ENCODE results near the gene SFMBT1. TPM values are rescaled to one million over a fixed set of nuclear protein-coding genes. Genes with fewer than 3 reads are reported as not detected.

SFMBT1 gene
- total and polyA plus RNA-seq, 12 donors, result 3.1 to 19.1 (median 16.3) TPM

GRCh38 chr3:52920841-52921240 lies 125.0 kb downstream of the SFMBT1 start:
- Histone ChIP-seq H3K27ac (no peak overlapping the region), H3K36me3 (peaks cover 0 to 84% (median 25%) of the 10 kb centered on the region in 9 donors), H3K4me1 (peaks cover 0 to 26% (median 0%) of the 10 kb centered on the region in 9 donors), H3K27me3 (no peaks in the 10 kb centered on the region), H3K9me3 (no peaks in the 10 kb centered on the region), H3K4me3 (no peak overlapping the region)
- intact Hi-C loops (cut with DNase I), result loop anchor here in 2 of 10 donors (10.0 kb wide), 1 partner anchor 176 kb away; no protein-coding TSS in a partner anchor
- ATAC-seq (no peak), DNase-seq (no peak)
- 86 to 93% methylated on average over 2 of the region's 2 CpGs for WGBS, 2 donors
- no peak for TF ChIP-seq CTCF (IDR thresholded peaks at IDR 0.05)

- Histone ChIP-seq H3K27me3 (no peaks in the 10 kb centered on the region), H3K27ac (no peak overlapping the region), H3K4me1 (peaks cover 0 to 23% (median 0%) of the 10 kb centered on the region in 9 donors), H3K4me3 (no peak overlapping the region), H3K36me3 (peaks cover 0 to 95% (median 28%) of the 10 kb centered on the region in 9 donors), H3K9me3 (no peaks in the 10 kb centered on the region)
- no peak for ATAC-seq
- intact Hi-C loops (cut with DNase I), result no loop called here
- WGBS, 2 donors, result 68 to 76% methylated on average over 3 of the region's 3 CpGs
- no peak for TF ChIP-seq CTCF (IDR thresholded peaks at IDR 0.05)
- DNase-seq, result no peak
Measured at GRCh38 chr3:52917044-52917443, 128.8 kb downstream of the SFMBT1 start.

DNA sequence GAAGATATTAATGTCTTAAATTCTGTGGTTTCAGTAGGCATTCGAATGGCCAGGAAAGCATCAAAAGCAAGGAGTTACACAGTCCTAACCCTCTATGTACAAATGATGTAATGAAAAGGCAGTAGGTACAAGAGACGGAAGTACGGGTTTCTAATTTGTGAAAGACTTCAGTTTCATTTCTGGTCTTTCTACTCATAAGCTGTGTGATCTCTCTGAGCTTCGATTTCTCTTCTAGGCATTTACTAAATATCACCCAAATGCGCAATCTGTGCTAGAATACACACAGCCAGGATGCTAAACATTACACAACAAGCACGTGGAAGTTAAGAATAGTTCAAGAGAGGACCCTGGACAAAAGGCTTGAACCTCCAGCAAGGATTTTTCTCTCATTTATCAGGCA lies 130.6 kb downstream of the SFMBT1 start:
- Histone ChIP-seq H3K27ac (peak overlapping the region in 1 of 10 donors; percentile 0), H3K9me3 (no peaks in the 10 kb centered on the region), H3K36me3 (peaks cover 0 to 93% (median 19%) of the 10 kb centered on the region in 9 donors), H3K27me3 (no peaks in the 10 kb centered on the region), H3K4me3 (no peak overlapping the region), H3K4me1 (peaks cover 0 to 14% (median 0%) of the 10 kb centered on the region in 9 donors)
- 86 to 93% methylated on average over 6 of the region's 6 CpGs for WGBS, 2 donors
- intact Hi-C loops (cut with DNase I), result no loop called here
- no peak for ATAC-seq
- no peak for TF ChIP-seq CTCF (IDR thresholded peaks at IDR 0.05)
- DNase-seq, result no peak

DNA sequence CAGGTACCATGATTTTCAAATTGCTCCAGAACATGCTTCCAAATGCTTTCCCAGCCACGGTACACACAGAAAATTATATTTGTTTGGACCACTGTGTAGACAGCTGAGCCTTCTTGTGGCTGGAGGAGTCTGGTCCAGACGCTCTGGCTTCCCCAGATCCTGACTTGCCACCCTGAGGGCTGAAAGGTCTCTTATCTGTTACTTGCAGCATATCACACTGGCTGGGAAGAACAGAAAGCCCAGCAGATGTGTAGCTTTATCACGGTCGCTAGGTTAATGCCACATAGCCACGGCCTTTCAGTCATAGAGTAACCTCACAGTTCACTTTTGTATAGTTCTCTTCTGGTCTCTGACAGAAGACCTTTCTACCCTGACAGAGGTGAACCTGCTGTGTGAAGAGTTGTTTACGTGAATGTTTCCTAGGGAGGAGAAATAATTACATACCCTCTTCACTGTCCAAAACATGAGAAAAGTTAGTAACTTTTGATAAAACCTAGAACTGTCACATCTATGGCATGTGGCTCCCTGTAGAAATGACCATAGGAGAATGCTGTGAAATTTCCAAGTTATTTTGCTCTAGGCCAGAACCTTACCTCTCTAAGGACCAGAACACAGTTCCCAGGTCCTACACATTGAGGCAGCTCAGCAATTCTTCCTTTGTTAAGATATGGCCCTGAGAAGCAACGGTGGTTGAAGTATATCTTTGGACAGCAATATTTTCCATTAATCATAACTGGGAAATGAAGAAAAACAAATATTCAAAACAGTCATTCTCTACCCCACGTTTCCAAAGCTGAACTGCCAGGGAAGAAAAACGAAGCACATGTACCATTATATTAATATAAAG lies 132.8 kb downstream of the SFMBT1 start:
- no peak for ATAC-seq
- Histone ChIP-seq H3K27me3 (no peaks in the 10 kb centered on the region), H3K36me3 (peaks cover 0 to 85% (median 17%) of the 10 kb centered on the region in 9 donors), H3K4me1 (peaks cover 0 to 14% (median 0%) of the 10 kb centered on the region in 9 donors), H3K27ac (no peak overlapping the region), H3K9me3 (no peaks in the 10 kb centered on the region), H3K4me3 (no peak overlapping the region)
- intact Hi-C loops (cut with DNase I), result no loop called here
- TF ChIP-seq CTCF (IDR thresholded peaks at IDR 0.05), result no peak
- DNase-seq, result no peak
- 70% methylated on average over 9 of the region's 9 CpGs for WGBS, 2 donors

Measured in heart right ventricle (tissue), 16 donors.